ACC112 (cell line): ENCODE measurements around the gene CEP72.
"Not testable (repeated sequence)": the region's sequence is repeated elsewhere in the genome, so short reads cannot be mapped to it uniquely, and the experiment has no call there.

Experiments
- H2AFZ ChIP-seq: fragments of 200-600 bp; sonication (generic); one replicate; pipeline ENCODE4 v1.6.0; 2017; ENCODE audit warnings: antibody characterized with exemption, low read length; ENCODE audit not compliant: unreplicated experiment
- H3K27ac ChIP-seq: fragments of 200-600 bp; sonication (generic); 2 replicates; pipeline ENCODE4 v1.5.1; 2014; ENCODE audit warnings: low read depth, mild to moderate bottlenecking, antibody characterized with exemption, low read length, moderate library complexity
- H3K27me3 ChIP-seq: fragments of 200-600 bp; sonication (generic); 2 replicates; pipeline ENCODE4 v1.6.1; 2014; ENCODE audit warnings: mild to moderate bottlenecking, antibody characterized with exemption, low read length, moderate library complexity, mixed read lengths; ENCODE audit not compliant: insufficient read depth
- H3K36me3 ChIP-seq: fragments of 200-600 bp; sonication (generic); 2 replicates; pipeline ENCODE4 v1.6.1; 2016; ENCODE audit warnings: mild to moderate bottlenecking, antibody characterized with exemption, low read length, moderate library complexity, mixed read lengths; ENCODE audit not compliant: insufficient read depth
- H3K4me1 ChIP-seq: fragments of 200-600 bp; sonication (generic); one replicate; pipeline ENCODE4 v1.6.1; 2016; ENCODE audit warnings: low read length, mixed read lengths; ENCODE audit not compliant: insufficient read depth, unreplicated experiment, control insufficient read depth
- H3K4me3 ChIP-seq: fragments of 200-600 bp; sonication (generic); 2 replicates; pipeline ENCODE4 v1.5.1; 2014; ENCODE audit warnings: mild to moderate bottlenecking, low read depth, low read length
- H3K79me2 ChIP-seq: fragments of 200-600 bp; sonication (generic); one replicate; pipeline ENCODE4 v1.6.0; 2016; ENCODE audit warnings: low read length; ENCODE audit not compliant: control insufficient read depth, unreplicated experiment, insufficient read depth

The CEP72 gene

DNA sequence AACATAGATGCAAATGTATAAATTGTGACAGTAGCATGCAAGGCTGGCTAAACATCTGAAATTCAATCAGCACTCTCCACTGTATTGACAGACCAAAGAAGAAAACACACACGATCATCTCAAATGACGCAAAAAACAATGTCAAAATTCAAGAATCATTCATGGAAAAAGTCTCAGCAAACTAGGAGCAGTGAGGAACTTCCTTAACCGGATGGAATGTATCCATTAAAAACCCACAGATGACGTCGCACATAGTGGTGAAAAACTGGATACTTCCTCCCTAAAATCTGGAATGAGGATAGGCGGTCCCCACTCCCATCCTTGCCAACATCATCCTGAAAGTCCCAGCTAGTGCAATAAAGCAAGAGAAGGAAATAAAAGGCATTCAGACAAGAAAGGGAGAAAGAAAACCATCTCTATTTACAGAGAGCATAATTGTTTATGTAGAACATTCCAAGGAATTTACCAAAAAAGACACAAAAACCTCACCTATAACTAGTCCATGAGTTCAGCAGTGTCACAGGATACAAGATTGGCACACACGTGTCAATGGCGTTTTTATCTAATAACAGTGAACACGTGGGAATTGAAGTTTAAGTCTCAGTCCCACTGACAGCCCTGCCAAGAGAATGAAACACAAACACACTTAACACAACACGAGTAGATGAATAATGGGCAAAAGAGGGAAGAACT lies 14.1 kb upstream of the CEP72 start:
- H3K4me1 ChIP-seq: no peaks in the 10 kb centered on the region
- H3K27ac ChIP-seq: no peak overlapping the region
- H3K27me3 ChIP-seq: peaks cover 89% of the 10 kb centered on the region
- H3K36me3 ChIP-seq: no peaks in the 10 kb centered on the region
- no peaks in the 10 kb centered on the region for H3K79me2 ChIP-seq
- H2AFZ ChIP-seq: no peak overlapping the region
- no peak overlapping the region for H3K4me3 ChIP-seq

DNA sequence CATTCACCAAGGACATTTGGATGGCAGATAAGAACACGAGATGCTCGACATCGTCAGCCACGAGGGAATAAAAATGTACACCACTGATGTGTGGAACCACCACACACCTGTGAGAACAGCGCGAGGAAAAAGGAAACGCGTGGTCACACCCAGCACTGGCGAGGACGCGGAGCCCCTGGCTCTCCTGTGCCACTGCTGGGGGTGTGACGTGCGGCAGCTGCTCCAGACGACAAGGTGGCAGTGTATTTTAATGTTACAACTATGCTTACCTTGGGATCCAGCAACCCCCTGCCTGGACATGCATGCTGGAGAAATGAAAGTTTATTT lies 13.6 kb upstream of the CEP72 start:
- peaks cover 89% of the 10 kb centered on the region for H3K27me3 ChIP-seq
- H3K4me1 ChIP-seq: no peaks in the 10 kb centered on the region
- H3K79me2 ChIP-seq: no peaks in the 10 kb centered on the region
- no peak overlapping the region for H3K27ac ChIP-seq
- H3K36me3 ChIP-seq: no peaks in the 10 kb centered on the region
- no peak overlapping the region for H3K4me3 ChIP-seq
- H2AFZ ChIP-seq: no peak overlapping the region

GRCh38 chr5:600886-601541 lies 11.1 kb upstream of the CEP72 start:
- Histone ChIP-seq H3K79me2 (no peaks in the 10 kb centered on the region), H3K36me3 (no peaks in the 10 kb centered on the region), H2AFZ (no peak overlapping the region), H3K4me1 (no peaks in the 10 kb centered on the region), H3K27ac (no peak overlapping the region), H3K27me3 (peaks cover 76% of the 10 kb centered on the region), H3K4me3 (no peak overlapping the region)

GRCh38 chr5:601771-602465 lies 10.2 kb upstream of the CEP72 start:
- no peaks in the 10 kb centered on the region for H3K79me2 ChIP-seq
- H3K4me1 ChIP-seq: no peaks in the 10 kb centered on the region
- H3K27me3 ChIP-seq: peaks cover 67% of the 10 kb centered on the region
- no peaks in the 10 kb centered on the region for H3K36me3 ChIP-seq
- H2AFZ ChIP-seq: no peak overlapping the region
- no peak overlapping the region for H3K4me3 ChIP-seq
- H3K27ac ChIP-seq: no peak overlapping the region

- H3K4me1 ChIP-seq: no peaks in the 10 kb centered on the region
- no peaks in the 10 kb centered on the region for H3K79me2 ChIP-seq
- H3K27ac ChIP-seq: no peak overlapping the region
- H3K36me3 ChIP-seq: no peaks in the 10 kb centered on the region
- peaks cover 61% of the 10 kb centered on the region for H3K27me3 ChIP-seq
- no peak overlapping the region for H3K4me3 ChIP-seq
- no peak overlapping the region for H2AFZ ChIP-seq
Observed at GRCh38 chr5:602466-603035, 9.6 kb upstream of the CEP72 start.

DNA sequence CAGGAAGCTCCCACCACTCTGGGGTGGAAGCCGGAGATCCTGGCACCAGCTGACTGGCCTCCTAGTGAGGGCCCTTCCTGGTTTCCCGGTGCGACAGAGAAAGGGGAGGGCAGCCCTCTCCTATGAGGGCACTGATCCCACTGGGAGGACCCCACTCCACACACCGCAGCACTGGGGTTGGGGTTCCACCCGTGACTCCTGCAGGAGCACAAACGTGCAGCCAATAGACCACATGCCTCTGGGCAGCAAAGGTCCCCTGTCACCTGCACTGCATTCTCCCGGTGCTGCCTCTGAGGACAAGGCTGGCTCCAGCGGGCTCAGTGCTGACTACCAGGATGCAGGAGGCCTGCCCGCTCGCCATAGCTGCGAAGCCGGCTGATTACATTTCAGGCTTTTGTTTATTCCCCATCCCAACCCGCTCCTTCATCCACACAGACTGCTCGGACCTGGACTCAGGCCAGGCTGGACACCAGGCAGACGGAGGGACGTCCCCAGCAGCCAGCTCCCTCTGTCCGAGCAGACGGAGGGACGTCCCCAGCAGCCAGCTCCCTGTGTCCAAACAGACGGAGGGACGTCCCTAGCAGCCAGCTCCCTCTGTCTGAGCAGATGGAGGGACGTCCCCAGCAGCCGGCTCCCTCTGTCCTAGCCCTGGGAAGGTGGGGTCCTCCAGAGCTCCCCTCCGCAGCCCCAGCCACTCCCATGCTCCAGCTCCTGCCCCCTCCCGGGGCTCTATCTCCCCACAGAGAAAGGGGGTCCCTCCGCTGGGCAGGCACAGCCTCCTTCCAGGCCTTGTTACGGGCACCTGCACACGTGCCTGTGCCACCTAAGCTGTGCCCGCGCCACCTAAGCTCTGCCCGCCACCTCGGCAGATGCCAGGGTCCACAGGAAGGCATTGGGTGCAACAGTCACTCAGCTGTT lies 8.8 kb upstream of the CEP72 start:
- no peak overlapping the region for H3K27ac ChIP-seq
- no peaks in the 10 kb centered on the region for H3K36me3 ChIP-seq
- H3K4me1 ChIP-seq: no peaks in the 10 kb centered on the region
- H3K27me3 ChIP-seq: peaks cover 53% of the 10 kb centered on the region
- no peaks in the 10 kb centered on the region for H3K79me2 ChIP-seq
- H3K4me3 ChIP-seq: no peak overlapping the region
- no peak overlapping the region for H2AFZ ChIP-seq

DNA sequence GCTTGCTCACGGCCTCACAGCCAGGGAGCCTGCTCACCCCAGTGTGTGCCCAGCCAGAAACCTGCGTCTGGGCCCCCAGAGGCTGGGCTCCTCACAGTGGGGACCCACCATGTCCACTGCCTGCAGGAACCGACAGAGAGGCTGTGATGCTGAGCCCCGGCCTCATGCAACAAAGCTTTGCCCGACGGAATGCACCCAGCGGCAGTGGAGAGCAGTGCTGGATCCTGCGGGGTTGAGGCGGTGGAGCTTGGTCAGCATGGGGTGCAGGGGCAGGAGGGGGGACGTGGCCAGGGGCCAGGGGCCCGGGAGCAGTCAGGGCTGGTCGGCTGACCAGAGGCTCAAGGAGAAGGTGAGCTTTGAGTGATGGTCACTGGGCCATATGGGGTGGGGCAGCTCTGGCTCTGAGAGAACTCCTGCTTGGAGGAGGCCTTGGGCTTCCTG lies 7.7 kb upstream of the CEP72 start:
- Histone ChIP-seq H3K4me1 (no peaks in the 10 kb centered on the region), H2AFZ (no peak overlapping the region), H3K79me2 (no peaks in the 10 kb centered on the region), H3K27me3 (peaks cover 43% of the 10 kb centered on the region), H3K27ac (no peak overlapping the region), H3K36me3 (no peaks in the 10 kb centered on the region), H3K4me3 (no peak overlapping the region)

GRCh38 chr5:605090-605489 lies 7.0 kb upstream of the CEP72 start:
- H3K4me3 ChIP-seq, H3K79me2 ChIP-seq, H3K4me1 ChIP-seq, H3K27ac ChIP-seq, H2AFZ ChIP-seq, H3K36me3 ChIP-seq: not testable (repeated sequence)
- peaks cover 40% of the 10 kb centered on the region for H3K27me3 ChIP-seq

- Histone ChIP-seq H3K27me3 (peaks cover 32% of the 10 kb centered on the region), H3K79me2 (no peaks in the 10 kb centered on the region)
Observed at GRCh38 chr5:606061-606460, 6.1 kb upstream of the CEP72 start.

More at GRCh38 chr5:606061-606460, 6.1 kb upstream of the CEP72 start:
- Histone ChIP-seq H2AFZ (no peak overlapping the region), H3K4me3 (no peak overlapping the region), H3K36me3 (no peaks in the 10 kb centered on the region), H3K27ac (no peak overlapping the region), H3K4me1 (no peaks in the 10 kb centered on the region)
